Right lobe of liver (tissue), 4 donors: ENCODE results near the gene DNAJC11.

Experiments
- CTCF ChIP-seq, 4 donors: fragments of 200-600 bp in 3 of 4; fragments of 450-650 bp in 1 of 4; IDR thresholded peaks; one replicate each; pipeline versions ENCODE4 v1.5.1 to v1.8.0; 2016 to 2022; ENCODE audit warnings: antibody characterized with exemption in 4 of 4, mild to moderate bottlenecking in 2 of 4
- POLR2A ChIP-seq: fragments of 450-650 bp; IDR thresholded peaks from one replicate; pipeline ENCODE4 v1.6.1; 2017; ENCODE audit warnings: antibody characterized with exemption, mild to moderate bottlenecking
- donor health status: DM: no; HTN: no; CAD: no.
- donor health status: DM: no; HTN: no; CAD: no.
- donor health status: DM: no; HTN: yes; CAD: no.

DNA sequence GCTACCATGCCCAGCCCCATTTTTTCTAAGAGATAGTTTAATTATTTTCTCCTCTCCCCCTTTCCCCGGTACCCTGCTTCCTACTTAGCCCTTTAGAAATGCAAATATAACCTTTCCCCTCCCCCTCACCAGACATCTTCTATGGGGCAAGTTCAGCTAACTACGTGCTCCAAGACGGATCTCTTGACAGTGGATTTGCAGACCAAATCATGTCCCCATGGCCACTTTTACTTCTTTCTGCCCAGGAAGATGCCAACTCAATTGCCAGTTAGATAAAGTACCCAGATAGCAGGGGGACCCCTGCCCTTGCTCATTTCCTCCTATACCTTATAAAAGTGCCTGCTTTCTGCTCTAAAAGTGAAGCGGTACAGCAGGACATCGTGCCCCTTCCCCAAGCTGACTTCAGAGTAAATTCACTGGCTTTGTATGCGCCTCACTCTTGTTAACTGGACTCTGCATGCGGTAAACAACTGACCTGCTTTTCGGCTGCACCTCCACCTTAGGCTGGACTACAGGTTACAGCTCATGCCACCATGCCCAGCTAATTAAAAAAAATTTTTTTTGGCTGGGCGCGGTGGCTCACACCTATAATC is 7.4 kb downstream of the DNAJC11 start:
- TF ChIP-seq CTCF (IDR thresholded peaks at IDR 0.05) (no peak), POLR2A (no peak)
